Measurements from ENCODE around the gene MEGF11. TPM values are rescaled to one million over a fixed set of nuclear protein-coding genes. Genes with fewer than 3 reads are reported as not detected.

The MEGF11 gene
- total RNA-seq, 1 experiment from 2014 or later, result not detected

DNA sequence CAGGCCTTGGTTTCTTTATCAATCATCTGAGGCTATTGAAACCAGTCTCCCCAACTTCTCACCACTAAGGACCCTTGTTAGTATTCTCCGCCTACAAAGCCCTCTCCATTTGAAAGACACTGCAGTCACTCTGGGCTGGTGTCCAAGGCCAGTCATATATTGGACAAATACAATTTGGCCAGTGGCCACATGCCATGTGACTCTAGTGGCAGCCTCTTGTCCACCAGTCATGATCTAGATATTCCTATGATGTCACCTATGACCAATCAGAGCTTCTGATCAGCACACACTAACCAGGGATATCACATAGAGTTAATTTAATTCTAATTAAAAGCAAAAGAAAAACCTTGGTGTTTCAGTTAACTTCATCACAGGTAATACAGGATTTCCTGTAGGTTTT lies 316.1 kb downstream of the MEGF11 start:
- CTCF ChIA-PET, result interaction anchor here (0.6 kb wide), 1 partner anchor 1899 kb away, joined by 9 read pairs; no protein-coding TSS in a partner anchor
- Histone ChIP-seq H3K9me3 (ENCODE audit: insufficient read depth, low read depth) (no peaks in the 10 kb centered on the region), H3K27me3 (ENCODE audit: insufficient read depth, low read depth) (no peaks in the 10 kb centered on the region), H3K4me2 (no peak overlapping the region), H3K4me3 (no peak overlapping the region), H3K79me2 (ENCODE audit: low read depth) (no peaks in the 10 kb centered on the region), H3K27ac (no peak overlapping the region), H3K36me3 (ENCODE audit: low read depth) (no peaks in the 10 kb centered on the region), H3F3A (ENCODE audit: insufficient read depth, low read depth) (peaks cover 18% of the 10 kb centered on the region; the same call in 1 of the 2 replicates), H4K20me1 (ENCODE audit: insufficient read depth) (no peaks in the 10 kb centered on the region), H3K9me2 (ENCODE audit: insufficient read depth) (no peaks in the 10 kb centered on the region), H2AFZ (no peak overlapping the region), H3K4me1 (replicated peaks; ENCODE audit: insufficient read depth) (peaks cover 29% of the 10 kb centered on the region)
- TF ChIP-seq EZH2 (IDR thresholded peaks at IDR 0.05; ENCODE audit: low read depth), result no peak
- TF ChIP-seq, protein P1, sequence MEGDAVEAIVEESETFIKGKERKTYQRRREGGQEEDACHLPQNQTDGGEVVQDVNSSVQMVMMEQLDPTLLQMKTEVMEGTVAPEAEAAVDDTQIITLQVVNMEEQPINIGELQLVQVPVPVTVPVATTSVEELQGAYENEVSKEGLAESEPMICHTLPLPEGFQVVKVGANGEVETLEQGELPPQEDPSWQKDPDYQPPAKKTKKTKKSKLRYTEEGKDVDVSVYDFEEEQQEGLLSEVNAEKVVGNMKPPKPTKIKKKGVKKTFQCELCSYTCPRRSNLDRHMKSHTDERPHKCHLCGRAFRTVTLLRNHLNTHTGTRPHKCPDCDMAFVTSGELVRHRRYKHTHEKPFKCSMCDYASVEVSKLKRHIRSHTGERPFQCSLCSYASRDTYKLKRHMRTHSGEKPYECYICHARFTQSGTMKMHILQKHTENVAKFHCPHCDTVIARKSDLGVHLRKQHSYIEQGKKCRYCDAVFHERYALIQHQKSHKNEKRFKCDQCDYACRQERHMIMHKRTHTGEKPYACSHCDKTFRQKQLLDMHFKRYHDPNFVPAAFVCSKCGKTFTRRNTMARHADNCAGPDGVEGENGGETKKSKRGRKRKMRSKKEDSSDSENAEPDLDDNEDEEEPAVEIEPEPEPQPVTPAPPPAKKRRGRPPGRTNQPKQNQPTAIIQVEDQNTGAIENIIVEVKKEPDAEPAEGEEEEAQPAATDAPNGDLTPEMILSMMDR (conservative IDR thresholded peaks at IDR 0.05), result no peak
- POLR2A ChIA-PET (ENCODE audit: unreplicated experiment), result interaction anchor here (0.5 kb wide), 1 partner anchor 59 kb away, joined by 3 read pairs; no protein-coding TSS in a partner anchor
- BruUV-seq (replicated peaks), result no TSS peak
- intact Hi-C loops (cut with micrococcal nuclease; ENCODE audit: unreplicated experiment), result no loop called here
- DNase-seq, result no peak

DNA sequence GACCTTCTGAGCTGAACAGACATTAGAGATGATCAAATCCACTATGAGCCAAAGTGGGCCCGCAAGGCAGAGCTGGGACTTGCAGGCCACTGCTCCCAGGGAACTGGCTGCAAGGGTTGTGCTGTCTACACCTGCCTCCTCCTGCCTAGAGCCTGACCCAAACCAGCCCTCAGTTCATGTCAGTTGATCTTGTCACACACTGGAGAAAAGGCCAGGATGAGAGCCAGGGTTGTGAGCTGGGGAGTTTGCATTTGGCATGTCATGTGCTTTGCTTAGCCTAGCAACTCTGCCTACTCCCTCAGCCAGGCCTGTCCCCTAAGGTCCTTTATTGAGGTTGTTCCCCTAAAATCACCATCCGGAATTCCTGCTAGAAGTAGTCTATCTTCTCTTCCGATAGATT lies 316.5 kb downstream of the MEGF11 start:
- no peak overlapping the region for H3K27ac ChIP-seq
- H3K4me1 ChIP-seq (replicated peaks; ENCODE audit: insufficient read depth), result peaks cover 29% of the 10 kb centered on the region
- ChIA-PET CTCF (no interaction called here), POLR2A (ENCODE audit: unreplicated experiment) (interaction anchor here (0.5 kb wide), 1 partner anchor 59 kb away, joined by 3 read pairs; no protein-coding TSS in a partner anchor)
- H3K9me2 ChIP-seq (ENCODE audit: insufficient read depth), result no peaks in the 10 kb centered on the region
- BruUV-seq (replicated peaks), result no TSS peak
- no peak for DNase-seq
- H3K36me3 ChIP-seq (ENCODE audit: low read depth), result no peaks in the 10 kb centered on the region
- H3K9me3 ChIP-seq (ENCODE audit: insufficient read depth, low read depth), result no peaks in the 10 kb centered on the region
- intact Hi-C loops (cut with micrococcal nuclease; ENCODE audit: unreplicated experiment), result no loop called here
- TF ChIP-seq, protein P1 (conservative IDR thresholded peaks at IDR 0.05), result no peak
- no peak for TF ChIP-seq EZH2 (IDR thresholded peaks at IDR 0.05; ENCODE audit: low read depth)
- H3K4me3 ChIP-seq, result no peak overlapping the region
- no peaks in the 10 kb centered on the region for H3K79me2 ChIP-seq (ENCODE audit: low read depth)
- no peak overlapping the region for H2AFZ ChIP-seq
- H3K27me3 ChIP-seq (ENCODE audit: insufficient read depth, low read depth), result no peaks in the 10 kb centered on the region
- H4K20me1 ChIP-seq (ENCODE audit: insufficient read depth), result no peaks in the 10 kb centered on the region
- H3K4me2 ChIP-seq, result no peak overlapping the region
- H3F3A ChIP-seq (ENCODE audit: insufficient read depth, low read depth), result peaks cover 18% of the 10 kb centered on the region; the same call in 1 of the 2 replicates

DNA sequence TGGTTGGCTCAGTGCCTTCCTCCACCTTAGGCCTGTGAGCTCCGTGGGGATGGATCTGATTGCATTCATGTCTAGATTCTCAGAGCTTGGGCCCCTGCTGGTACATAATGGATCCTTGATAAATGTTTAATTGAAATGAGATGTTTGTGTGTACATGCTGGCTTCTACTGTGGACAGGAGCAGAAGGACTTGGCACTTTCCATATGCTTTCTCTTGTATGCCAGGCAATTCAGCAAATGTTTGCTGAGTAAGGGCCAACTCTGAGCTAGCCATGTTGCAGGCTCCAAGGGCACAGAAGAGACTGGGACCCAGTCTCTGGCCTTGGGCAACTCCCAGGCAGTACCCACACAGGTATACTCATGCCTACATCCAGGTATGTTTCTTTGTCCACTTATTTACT lies 317.3 kb downstream of the MEGF11 start:
- ChIA-PET CTCF (no interaction called here), POLR2A (ENCODE audit: unreplicated experiment) (no interaction called here)
- no peaks in the 10 kb centered on the region for H3K27me3 ChIP-seq (ENCODE audit: insufficient read depth, low read depth)
- peaks cover 25% of the 10 kb centered on the region for H3K4me1 ChIP-seq (replicated peaks; ENCODE audit: insufficient read depth)
- H3F3A ChIP-seq (ENCODE audit: insufficient read depth, low read depth), result peaks cover 18% of the 10 kb centered on the region; the same call in 1 of the 2 replicates
- intact Hi-C loops (cut with micrococcal nuclease; ENCODE audit: unreplicated experiment), result no loop called here
- no peaks in the 10 kb centered on the region for H4K20me1 ChIP-seq (ENCODE audit: insufficient read depth)
- no peaks in the 10 kb centered on the region for H3K36me3 ChIP-seq (ENCODE audit: low read depth)
- no peak overlapping the region for H2AFZ ChIP-seq
- H3K9me3 ChIP-seq (ENCODE audit: insufficient read depth, low read depth), result no peaks in the 10 kb centered on the region
- H3K4me3 ChIP-seq, result no peak overlapping the region
- no peak overlapping the region for H3K4me2 ChIP-seq
- H3K27ac ChIP-seq, result no peak overlapping the region
- H3K79me2 ChIP-seq (ENCODE audit: low read depth), result no peaks in the 10 kb centered on the region
- DNase-seq, result no peak
- TF ChIP-seq, protein P1 (conservative IDR thresholded peaks at IDR 0.05), result no peak
- no peak for TF ChIP-seq EZH2 (IDR thresholded peaks at IDR 0.05; ENCODE audit: low read depth)
- BruUV-seq (replicated peaks), result no TSS peak
- H3K9me2 ChIP-seq (ENCODE audit: insufficient read depth), result no peaks in the 10 kb centered on the region
